ENCODE measurements around the gene USP40. TPM values are rescaled to one million over a fixed set of nuclear protein-coding genes. Genes with fewer than 3 reads are reported as not detected.

The USP40 gene
- total RNA-seq, 1 experiment from 2014 or later = 28.0 TPM

DNA sequence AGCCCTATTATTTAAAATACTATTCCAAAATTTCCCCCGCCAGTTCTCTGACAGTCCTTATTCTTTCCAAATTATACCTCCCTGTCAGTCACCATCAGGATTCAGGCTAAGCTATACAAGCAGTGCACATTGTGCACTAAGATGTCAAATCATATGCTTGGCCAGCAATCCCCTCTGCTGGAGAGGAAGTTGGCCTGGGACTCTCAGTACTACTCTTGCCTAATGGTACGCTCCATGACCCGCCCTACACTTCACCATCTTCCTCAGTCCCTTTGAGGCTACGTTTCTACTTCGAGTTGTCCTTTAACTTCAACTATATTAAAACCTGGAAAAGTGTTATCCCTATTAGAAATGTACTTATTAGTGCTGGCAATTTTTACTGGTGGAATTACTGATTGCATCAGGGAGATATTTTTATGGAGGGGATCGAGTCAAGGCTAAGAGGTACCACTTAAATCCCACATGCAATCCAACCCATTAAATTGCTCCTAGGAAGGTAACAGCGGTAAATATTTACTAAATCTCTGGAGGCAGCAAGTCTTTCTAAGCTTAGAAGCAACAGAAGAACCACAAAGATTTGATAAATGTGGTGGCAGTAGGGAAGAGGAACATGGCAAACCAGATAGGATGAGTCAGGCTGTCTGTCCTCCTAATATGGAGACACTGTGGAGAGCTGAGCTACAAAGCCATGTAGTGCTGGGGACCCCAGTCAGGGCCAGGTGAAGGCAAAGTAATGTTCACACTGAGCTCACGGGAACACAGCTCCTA, 2.7 kb downstream of the USP40 start:
- no peak for DNase-seq (ENCODE audit: low read depth)

DNA sequence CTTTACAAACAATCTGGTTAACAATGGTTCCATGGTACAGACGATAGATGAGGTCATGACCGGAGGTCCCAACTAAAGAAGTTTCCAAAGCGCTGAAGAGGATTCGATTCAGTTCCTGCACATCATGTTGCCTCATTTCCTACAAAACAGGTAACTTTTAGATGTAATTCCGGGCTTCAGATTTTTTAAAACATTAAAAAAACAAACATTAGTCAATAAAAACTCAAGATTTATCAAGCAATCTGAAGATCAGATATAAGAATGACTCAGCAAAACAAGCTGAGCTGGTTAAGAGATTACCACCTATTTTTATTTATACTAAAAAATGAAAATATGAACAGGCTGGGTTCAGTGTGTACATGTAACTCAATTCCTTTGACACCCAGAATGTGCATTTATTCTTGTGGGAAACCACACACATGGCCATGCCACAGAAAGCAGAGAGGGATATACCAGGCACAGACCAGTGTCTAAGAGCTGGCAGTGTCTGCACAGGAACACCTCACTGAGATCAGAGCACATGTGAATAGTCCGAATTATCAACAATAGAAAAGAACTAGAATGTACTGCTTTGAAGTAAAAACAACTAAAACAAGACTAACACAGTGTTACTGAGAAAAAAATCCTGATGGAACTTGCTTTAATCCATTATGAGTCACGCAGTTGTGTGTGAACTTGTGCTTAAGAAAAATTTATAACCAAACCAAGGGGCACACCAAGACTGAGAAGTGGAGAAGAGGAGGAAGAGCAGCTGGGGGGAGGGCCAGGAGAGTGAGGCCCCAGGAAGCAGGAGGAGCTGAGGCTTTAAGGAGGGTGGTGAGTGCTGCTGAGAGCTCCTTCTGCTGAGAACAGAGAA, 9.5 kb downstream of the USP40 start:
- DNase-seq (ENCODE audit: low read depth) = peak; percentile 84

DNA sequence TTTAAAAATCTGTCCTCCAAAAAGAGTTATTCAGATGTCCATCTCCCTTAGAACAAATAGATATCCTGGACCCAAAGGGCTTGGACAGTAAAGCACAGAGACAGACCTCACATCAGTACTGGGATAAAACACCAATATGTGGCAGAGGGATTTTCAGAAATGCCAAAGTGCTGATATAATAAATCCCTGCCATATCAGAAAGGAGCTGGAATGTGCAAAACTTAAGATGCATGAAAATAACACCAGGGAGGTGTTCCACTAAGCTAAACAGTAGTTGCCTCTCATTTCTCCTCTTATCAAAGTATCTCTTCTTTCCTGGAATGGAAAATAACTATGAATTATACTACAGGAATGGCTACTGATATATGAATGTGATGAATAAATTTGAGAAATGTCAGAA, 13.2 kb downstream of the USP40 start:
- DNase-seq (ENCODE audit: low read depth) = no peak

DNA sequence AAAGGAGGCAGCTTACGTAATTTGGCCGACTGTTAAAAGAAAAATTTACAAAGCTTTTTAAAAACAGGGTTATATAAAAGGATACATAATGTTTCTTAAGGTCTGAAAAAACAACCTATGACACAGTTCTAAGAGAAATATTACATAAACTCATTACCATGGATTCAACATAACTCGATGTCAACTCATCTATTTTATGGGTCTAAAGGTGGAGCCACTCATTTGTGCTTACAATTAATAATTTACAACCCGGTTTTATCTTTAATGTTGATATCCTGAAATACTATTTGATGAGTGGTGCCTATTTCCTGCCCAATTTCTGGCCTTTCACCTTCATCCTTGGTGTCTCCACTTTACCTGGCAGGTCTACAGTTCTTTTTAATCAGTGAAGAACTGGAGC, 15.1 kb downstream of the USP40 start:
- no peak for DNase-seq (ENCODE audit: low read depth)

DNA sequence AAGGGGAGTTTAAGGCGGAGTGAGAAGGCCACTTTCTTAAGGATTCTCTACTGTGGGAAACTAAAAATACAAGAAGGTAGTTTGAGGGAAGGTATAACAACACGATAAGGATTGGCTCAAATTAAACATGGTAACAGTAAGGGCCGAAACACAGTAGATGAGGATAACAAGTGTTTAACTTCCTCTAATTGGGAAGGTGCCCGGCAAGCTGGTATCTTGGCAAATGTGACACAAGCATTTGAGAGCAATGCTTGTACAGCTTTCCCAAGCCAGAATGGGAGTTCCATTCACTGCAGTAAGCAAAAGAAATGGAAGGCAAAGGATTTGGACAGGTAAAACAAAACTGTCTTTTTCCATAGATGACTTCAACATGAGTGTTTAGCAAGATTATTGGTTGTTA, 19.8 kb downstream of the USP40 start:
- DNase-seq (ENCODE audit: low read depth) = no peak

DNA sequence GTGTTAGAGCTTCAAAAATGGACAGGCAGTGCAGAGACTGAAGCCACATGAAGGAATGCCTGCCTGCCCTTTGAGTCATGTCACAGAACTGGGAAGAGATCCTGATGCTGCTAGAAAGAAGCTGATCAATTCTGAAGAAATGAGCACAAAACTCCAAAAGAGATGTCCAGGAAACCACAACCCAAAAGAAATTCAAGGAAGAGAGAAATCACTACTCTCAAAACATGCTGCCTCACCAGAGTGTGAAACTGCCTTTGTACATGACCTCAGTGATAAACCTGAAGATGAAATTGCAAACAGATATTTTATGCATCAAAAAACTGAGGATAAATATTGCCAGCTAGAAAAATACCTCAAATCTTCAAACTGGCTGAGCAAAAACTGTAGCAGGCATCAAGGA, 20.5 kb downstream of the USP40 start:
- DNase-seq (ENCODE audit: low read depth) = no peak

DNA sequence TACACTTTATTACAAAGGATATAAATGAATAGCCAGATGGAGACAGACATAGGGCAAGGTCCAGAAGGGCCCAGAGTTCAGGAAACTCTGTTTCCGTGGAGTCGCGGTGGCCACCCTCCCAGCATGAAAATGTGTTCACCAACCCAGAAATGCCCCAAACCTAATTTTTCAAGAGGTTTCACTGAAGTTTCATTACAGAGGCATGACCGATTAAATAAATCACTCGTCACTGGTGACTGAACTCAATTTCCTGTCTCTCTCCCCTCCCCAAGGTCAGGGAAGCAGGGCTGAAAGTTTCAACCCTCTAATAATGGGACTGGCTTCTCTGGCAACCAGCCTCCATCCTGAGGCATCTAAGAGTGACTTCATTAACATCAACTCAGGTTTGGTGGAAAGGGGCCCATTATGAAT, 22.4 kb downstream of the USP40 start:
- DNase-seq (ENCODE audit: low read depth) = no peak

DNA sequence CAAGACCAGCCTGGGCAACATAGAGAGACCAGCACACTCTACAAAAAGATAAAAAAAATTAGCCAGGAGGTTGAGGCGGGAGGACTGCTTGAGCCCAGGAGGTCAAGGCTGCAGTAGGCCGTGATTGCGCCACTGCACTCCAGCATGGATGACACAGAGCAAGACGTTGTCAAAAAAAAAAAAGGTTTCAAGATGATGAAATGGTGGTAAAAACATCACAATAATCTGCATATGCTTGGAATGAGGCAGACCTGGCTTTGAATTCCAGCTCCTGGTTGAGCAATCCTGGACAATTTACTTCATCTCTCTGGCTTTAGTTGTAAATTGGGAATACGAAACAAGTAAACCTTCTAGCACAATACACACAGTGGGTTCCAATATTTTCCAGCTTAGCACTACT, 24.1 kb downstream of the USP40 start:
- peak; percentile 6 for DNase-seq (ENCODE audit: low read depth)

DNA sequence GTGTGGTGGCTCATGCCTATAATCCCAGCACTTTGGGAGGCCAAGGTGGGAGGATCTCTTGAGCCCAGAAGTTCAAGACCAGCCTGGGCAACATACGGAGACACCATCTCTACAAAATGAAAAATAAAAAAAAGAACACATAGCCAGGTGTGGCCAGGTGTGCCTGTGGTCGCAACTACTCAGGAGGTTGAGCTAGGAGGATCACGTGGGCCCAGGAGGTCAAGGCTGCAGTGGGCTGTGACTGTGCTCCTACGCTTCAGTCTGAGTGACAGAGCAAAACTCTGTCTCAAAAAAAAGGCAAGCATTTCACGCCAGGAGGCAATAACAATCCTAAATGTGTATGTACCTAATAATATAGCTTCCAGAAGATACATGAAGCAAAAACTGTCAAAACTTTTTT, 27.8 kb downstream of the USP40 start:
- DNase-seq (ENCODE audit: low read depth) = no peak

DNA sequence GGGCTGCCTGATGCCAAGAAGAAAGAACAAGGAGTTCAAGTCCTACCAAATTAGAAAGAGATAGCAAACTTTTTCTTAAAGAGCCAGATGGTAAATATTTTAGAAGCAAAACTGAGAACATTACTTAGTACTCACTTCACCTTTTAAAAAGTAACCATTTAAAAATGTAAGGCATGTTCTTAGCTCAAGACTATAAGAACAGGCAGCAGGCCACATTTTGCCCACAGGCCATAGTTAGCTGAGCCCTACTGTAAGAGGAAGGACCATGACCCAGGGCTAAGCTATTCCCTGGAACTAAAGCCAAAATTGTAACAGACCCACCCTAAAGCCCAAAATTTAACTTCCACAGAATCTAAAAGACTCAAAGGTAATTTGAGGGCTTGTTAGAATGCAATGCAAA, 31.3 kb downstream of the USP40 start:
- no peak for DNase-seq (ENCODE audit: low read depth)

DNA sequence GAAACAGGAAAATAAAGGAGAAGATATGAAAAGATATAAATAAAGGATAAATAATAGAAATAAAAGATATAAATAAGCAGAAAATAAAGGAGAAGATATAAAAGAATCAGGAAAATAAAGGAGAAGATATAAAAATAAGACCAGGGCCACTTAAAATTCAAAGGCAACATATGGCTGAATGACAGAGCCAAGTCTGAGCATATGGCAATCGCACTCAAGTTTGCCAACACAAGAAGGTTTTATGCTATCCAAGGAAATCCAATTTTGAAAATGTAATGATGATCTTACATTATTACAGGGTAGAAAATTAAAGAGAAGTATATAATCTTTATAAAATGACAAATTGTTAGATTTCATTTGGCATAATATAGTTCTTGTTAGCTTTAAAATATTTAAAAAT, 33.6 kb downstream of the USP40 start:
- DNase-seq (ENCODE audit: low read depth) = no peak

DNA sequence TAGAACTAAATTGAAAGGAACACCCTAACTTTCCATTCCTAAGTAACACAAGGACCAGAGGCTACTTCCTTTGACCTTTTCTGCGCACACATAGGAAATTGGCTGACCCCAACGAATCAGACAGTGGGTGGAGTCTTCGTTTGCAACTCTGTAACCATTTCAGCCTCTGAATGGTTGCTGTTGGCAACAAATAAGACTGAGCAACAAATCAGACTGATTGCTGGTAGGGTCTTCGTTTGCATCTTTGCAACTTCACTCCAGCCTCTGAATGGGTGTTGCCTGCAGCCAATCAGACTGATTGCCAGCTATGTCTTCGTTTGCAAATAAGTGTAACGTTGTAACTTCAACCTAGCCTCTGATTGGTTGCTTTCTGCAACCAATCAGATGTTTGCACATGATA, 34.6 kb downstream of the USP40 start:
- no peak for DNase-seq (ENCODE audit: low read depth)

DNA sequence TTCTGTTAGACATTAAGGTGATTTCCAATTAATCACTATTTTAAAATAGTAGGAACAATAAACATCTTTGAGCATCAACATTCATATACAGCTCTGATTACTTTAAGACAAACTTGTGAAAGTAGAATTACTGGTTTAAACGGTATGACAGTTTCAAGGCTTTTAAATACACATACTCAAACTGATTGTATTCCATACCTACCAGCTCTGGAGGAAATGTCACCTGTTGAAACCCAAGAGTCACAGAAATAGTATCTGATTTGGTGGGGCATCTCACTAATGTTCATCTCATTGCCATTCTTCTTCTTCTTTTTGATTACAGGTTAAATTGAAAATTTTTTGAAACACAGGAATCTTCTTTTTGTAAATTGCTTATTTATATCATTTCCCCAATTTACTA, 36.2 kb downstream of the USP40 start:
- DNase-seq (ENCODE audit: low read depth) = no peak

DNA sequence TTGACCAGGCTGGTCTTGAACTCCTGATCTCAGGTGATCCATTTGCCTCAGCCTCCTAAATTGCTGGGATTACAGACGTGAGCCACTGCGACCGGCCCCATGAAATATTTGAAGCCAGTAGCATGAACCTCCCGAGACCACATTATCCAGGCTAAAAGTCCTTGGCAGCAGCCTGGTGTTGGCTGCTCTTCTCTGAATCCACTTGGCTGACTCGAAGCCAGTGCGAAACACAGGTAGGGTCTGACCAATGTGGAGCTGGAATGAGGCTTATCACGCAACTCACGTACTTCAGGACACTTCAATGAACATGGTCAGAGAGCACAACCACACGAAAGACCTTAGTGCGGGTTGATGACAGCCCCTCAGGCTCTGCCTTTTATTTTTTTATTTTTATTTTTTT, 38.4 kb downstream of the USP40 start:
- no peak for DNase-seq (ENCODE audit: low read depth)

DNA sequence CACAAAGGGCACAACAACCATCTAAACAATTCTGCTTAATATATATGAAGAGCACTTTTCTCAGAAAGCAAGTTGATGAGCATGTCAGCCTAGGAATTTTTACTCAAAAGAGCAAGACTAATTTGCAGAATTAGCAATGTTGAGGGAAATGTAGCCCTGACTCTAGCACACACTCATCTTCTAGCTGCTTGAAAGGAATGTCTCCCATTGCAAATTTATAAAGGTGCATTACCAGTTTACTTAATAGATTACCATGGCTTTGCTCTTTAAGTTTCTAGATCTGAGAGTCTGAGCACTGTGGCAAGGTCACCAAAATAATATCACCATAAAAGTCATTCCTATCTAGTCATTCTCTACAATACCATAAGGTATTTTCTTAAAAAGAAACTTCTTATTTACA, 40.8 kb downstream of the USP40 start:
- DNase-seq (ENCODE audit: low read depth) = no peak

DNA sequence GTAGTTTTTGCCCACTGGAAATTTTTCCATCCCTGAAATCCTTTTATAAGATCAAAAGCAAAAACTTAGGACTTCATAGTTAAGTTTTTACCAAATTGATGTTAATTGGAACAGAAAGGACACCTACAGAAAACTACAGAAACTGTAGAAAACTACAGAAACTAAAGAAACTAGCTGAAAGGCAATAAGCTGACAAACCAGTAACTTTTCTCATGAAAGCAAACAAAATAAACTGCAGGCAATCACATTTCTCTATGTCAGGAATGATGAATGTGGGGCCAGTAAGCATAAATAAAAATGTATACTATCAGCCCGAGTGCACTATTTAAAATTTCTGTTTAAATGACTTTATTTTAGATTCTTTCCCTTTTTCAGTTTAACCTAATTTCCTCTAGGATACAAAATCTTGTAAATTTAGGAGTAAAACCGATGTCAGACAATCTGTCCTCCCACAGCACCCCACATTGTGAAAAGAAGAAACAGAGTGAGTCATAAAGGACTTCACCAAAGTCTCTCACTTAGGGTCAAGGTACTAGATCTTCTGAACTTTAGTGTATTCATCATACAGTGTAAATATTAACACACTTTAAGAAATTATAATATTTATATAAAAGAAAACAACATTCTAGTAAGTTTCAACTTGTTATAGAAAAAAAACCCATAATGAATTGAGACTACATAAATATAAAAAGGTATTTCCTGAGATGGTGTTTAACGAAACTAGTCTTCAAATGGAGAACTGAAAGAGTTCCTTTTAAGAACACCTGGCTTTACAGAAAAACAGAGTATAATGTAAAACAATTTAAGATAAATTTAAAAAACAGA, 46.6 kb downstream of the USP40 start:
- DNase-seq (ENCODE audit: low read depth) = no peak

DNA sequence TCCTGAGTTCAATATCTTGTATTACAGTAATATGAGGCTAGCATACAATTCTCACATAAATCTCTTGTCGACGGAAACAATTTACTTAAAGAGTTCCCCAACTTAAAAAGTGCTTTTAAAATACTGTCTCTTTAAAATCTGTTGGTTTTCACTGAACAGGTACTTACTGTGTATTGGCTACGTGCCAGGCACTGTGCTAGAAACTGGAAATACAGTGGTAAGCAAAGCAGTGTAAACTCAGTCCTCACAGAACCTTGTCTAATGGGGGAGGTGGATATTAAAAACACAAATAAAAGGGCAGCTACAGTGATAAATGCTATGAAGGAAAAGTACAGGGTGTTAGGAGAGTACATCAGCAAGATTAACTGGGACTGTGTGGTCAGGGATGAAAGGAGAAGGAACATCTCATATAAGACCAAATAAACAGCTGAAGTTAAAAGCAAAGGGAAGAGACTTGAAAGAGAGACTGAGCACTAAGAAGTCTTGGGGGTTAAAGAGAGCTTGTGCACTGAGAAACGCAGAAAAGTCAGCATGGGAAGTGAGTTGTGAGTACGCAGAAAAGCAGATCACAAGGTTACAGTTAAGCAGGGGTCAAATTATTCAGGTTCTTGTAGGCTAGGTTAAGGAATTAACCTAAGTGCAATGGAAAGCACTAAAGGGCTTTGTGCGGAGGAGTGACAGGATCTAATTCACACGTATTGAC, 52.5 kb downstream of the USP40 start:
- DNase-seq (ENCODE audit: low read depth) = no peak

DNA sequence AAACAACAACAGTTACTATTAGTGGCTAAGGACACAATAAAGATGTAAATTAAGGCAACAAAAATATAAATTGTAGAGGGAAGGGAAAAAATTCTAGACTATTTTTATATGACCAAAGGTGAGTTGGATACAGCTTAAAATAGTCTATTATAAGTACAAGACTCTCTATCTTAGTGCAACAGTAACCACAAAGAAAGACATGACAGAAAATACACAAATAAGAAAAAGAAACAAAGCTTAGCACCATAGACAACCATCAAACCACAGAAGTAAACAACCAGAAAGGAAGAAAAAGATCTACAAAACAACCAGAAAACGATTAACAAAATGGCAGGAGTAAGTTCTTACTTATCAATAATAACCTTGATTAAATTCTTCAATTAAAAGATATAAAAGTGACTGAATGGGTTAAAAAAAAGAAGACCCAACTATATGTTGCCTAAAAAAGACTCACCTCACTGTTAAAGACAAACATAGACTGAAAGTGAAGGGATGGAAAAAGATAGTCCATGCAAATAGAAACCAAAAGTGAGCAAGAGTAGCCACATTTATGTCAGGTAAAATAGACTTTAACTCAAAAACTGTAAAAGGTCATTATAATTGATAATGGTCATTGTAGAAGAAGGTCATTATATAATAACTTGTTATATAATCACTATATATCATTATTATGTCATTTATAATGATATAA, 62.5 kb downstream of the USP40 start:
- DNase-seq (ENCODE audit: low read depth) = no peak

DNA sequence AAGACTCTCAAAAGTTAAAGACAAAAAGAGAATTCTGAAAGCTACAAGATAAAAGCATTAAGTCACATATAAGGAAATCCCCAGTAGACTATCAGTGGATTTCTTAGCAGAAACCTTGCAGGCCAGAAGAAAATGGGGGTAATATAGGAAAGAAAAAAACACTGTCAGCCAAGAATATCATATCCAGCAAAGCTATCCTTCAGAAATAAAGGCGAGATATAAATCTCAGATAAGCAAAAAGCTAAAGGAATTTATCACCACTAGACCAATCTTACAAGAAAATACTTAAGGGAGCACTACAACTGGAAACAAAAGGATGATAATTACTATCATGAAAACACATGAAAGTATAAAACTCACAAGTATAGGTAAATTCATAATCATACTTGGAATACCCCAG, 63.1 kb downstream of the USP40 start:
- no peak for DNase-seq (ENCODE audit: low read depth)

DNA sequence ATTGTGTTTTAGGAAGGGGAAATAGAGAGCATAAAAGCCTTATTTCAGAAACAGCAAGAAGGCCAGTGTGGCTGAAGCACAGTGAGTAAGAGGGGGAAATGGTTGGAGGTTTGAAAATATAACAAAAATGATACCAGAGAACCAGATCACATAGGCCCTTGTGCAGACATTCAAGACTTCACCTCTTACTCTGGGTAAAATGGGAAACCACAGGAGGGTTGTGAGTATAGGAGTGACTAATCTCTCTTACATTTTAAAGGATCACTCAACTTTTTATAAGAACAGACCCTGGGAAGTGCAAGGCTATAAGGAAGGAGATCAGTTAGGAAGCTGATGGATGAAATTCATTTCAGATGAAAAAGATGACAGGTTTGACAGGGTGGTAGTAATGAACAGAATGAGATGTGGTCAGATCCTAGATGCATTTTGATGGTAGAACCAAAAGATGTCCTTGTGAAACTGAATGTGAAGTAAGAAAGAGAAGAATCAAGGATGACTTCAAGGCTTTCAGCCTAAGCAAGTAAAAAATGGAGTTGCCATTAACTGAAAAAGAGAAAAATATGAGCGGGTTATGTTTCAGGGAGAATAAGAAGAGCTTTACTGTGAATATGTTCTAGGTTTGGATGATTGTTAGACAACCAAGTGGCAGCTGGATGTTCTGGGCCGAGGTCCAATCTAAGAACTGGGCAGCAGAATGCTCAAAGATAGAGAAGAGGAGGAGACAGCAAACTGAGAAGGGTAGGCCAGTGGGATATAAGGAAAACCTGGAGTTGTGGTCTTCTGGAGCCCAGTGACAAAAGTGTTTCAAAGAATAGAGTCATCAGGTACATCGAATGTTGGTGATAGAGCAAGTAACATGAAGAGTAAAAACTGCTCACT, 65.1 kb downstream of the USP40 start:
- peak; percentile 84 for DNase-seq (ENCODE audit: low read depth)
